Neuronal stem cell (in vitro differentiated cells): ENCODE results near the gene IPO8.

Experiments used
- DNase-seq: peaks from one replicate; pipeline ENCODE4 v3.0.0-alpha.2; 2013; ENCODE audit warnings: low spot score
- H2AFZ ChIP-seq: one replicate; pipeline ENCODE4 v1.6.1; 2013; ENCODE audit warnings: mild to moderate bottlenecking, low read length, inconsistent platforms
- H2AK5ac ChIP-seq: 2 replicates; pipeline ENCODE4 v1.6.1; 2013; ENCODE audit warnings: low read depth, mild to moderate bottlenecking, inconsistent platforms, low read length, moderate library complexity, mixed read lengths
- H2BK120ac ChIP-seq: 2 replicates; pipeline ENCODE4 v1.6.1; 2013; ENCODE audit warnings: low read depth, mild to moderate bottlenecking, inconsistent platforms, low read length, moderate library complexity, mixed read lengths
- H2BK12ac ChIP-seq: one replicate; pipeline ENCODE4 v1.6.1; 2013; ENCODE audit warnings: low read length, inconsistent platforms
- H2BK15ac ChIP-seq: 2 replicates; pipeline ENCODE4 v1.6.1; 2013; ENCODE audit warnings: mild to moderate bottlenecking, low read length, inconsistent platforms, mixed read lengths
- H2BK5ac ChIP-seq: one replicate; pipeline ENCODE4 v1.6.1; 2013; ENCODE audit warnings: inconsistent platforms, mild to moderate bottlenecking, low read length, moderate library complexity
- H3K14ac ChIP-seq: one replicate; pipeline ENCODE4 v1.6.1; 2013; ENCODE audit warnings: low read length, inconsistent platforms
- H3K18ac ChIP-seq: 2 replicates; pipeline ENCODE4 v1.6.1; 2013; ENCODE audit warnings: low read length, inconsistent platforms
- H3K23ac ChIP-seq: 2 replicates; pipeline ENCODE4 v1.6.1; 2013; ENCODE audit warnings: low read depth, mild to moderate bottlenecking, mixed read lengths, low read length, inconsistent platforms; ENCODE audit not compliant: poor library complexity
- H3K27ac ChIP-seq: replicated peaks from 3 replicates; pipeline ENCODE4 v1.5.1; 2013; ENCODE audit warnings: low read length, inconsistent platforms
- H3K27me3 ChIP-seq, 3 experiments: 2 replicates each; pipeline ENCODE4 v1.6.1; 2013; ENCODE audit warnings: low read length in 3 of 3, mild to moderate bottlenecking in 2 of 3, inconsistent platforms in 1 of 3, low read depth in 1 of 3, mixed read lengths in 1 of 3, moderate library complexity in 1 of 3; ENCODE audit not compliant: control insufficient read depth in 3 of 3, insufficient read depth in 3 of 3
- H3K36me3 ChIP-seq, 2 donors: replicated peaks in 1 of 2; 2 replicates each; pipeline ENCODE4 v1.6.1; 2013; ENCODE audit warnings: low read length in 2 of 2; ENCODE audit not compliant: control insufficient read depth in 2 of 2, insufficient read depth in 2 of 2
- H3K4ac ChIP-seq: 2 replicates; pipeline ENCODE4 v1.6.1; 2013; ENCODE audit warnings: inconsistent platforms, mild to moderate bottlenecking, low read length, moderate library complexity
- H3K4me1 ChIP-seq, 2 donors: 1 replicate in 1 of 2; 2 replicates in 1 of 2; pipeline ENCODE4 v1.6.1; 2013; ENCODE audit warnings: low read length in 2 of 2, low read depth in 1 of 2; ENCODE audit not compliant: control insufficient read depth in 2 of 2, insufficient read depth in 1 of 2
- H3K4me2 ChIP-seq: one replicate; pipeline ENCODE4 v1.6.1; 2013; ENCODE audit warnings: mild to moderate bottlenecking, low read length, inconsistent platforms; ENCODE audit not compliant: insufficient read depth, poor library complexity, severe bottlenecking
- H3K4me3 ChIP-seq, 2 donors: 2 replicates each; pipeline ENCODE4 v1.5.1; 2013; ENCODE audit warnings: low read length in 2 of 2, mild to moderate bottlenecking in 2 of 2, inconsistent platforms in 1 of 2, moderate library complexity in 1 of 2
- H3K79me1 ChIP-seq: one replicate; pipeline ENCODE4 v1.6.1; 2013; ENCODE audit warnings: low read depth, mild to moderate bottlenecking, inconsistent platforms, low read length, moderate library complexity
- H3K9ac ChIP-seq: one replicate; pipeline ENCODE4 v1.6.1; 2013; ENCODE audit warnings: mild to moderate bottlenecking, low read depth, low read length, inconsistent platforms; ENCODE audit not compliant: poor library complexity
- H3K9me3 ChIP-seq, 2 donors: replicated peaks in 1 of 2; 2 replicates each; pipeline versions ENCODE3 to v1.6.1; 2013; ENCODE audit warnings: low read length in 2 of 2, mild to moderate bottlenecking in 2 of 2, inconsistent platforms in 1 of 2, low read depth in 1 of 2, mixed read lengths in 1 of 2, moderate library complexity in 1 of 2; ENCODE audit not compliant: control insufficient read depth in 2 of 2, insufficient read depth in 1 of 2
- H4K8ac ChIP-seq: one replicate; pipeline ENCODE4 v1.6.1; 2013; ENCODE audit warnings: low read depth, mild to moderate bottlenecking, inconsistent platforms, low read length, moderate library complexity
- H4K91ac ChIP-seq: one replicate; pipeline ENCODE4 v1.6.1; 2013; ENCODE audit warnings: low read length, low read depth, mild to moderate bottlenecking, inconsistent platforms; ENCODE audit not compliant: poor library complexity
- WGBS, 2 donors: extraction: QIAGEN DNeasy Blood & Tissue Kit; methylation state at CpG; one replicate each; pipeline ENCODE4 v1.1.7; 2013; ENCODE audit warnings: missing lambda C conversion rate in 2 of 2, mixed read lengths in 1 of 2; ENCODE audit not compliant: insufficient read length in 2 of 2, insufficient replicate concordance in 1 of 2; ENCODE audit errors: extremely low coverage in 2 of 2; 5-methylcytosine and 5-hydroxymethylcytosine counted together

IPO8 gene

GRCh38 chr12:30640392-30640791 is 55.3 kb downstream of the IPO8 start:
- H2BK15ac ChIP-seq, result no peak overlapping the region
- no peaks in the 10 kb centered on the region for H3K4me1 ChIP-seq
- H3K27me3 ChIP-seq, result no peaks in the 10 kb centered on the region
- H2AK5ac ChIP-seq, result no peak overlapping the region
- H3K4me2 ChIP-seq, result no peak overlapping the region
- no peak overlapping the region for H3K9ac ChIP-seq
- no peaks in the 10 kb centered on the region for H3K9me3 ChIP-seq
- no peak overlapping the region for H4K8ac ChIP-seq
- no peak overlapping the region for H2BK120ac ChIP-seq
- no peak overlapping the region for H3K4me3 ChIP-seq
- no peak overlapping the region for H4K91ac ChIP-seq
- no peak overlapping the region for H3K14ac ChIP-seq
- WGBS, 2 donors, result no CpG with 5 or more reads among the region's 2 CpGs
- no peak overlapping the region for H2BK12ac ChIP-seq
- H3K36me3 ChIP-seq, result peaks cover 0 to 37% of the 10 kb centered on the region in 2 donors
- H3K18ac ChIP-seq, result no peak overlapping the region
- DNase-seq, result no peak
- H2AFZ ChIP-seq, result no peak overlapping the region
- no peak overlapping the region for H3K27ac ChIP-seq
- no peaks in the 10 kb centered on the region for H3K79me1 ChIP-seq
- H2BK5ac ChIP-seq, result no peak overlapping the region
- H3K4ac ChIP-seq, result no peak overlapping the region
- no peak overlapping the region for H3K23ac ChIP-seq

DNA sequence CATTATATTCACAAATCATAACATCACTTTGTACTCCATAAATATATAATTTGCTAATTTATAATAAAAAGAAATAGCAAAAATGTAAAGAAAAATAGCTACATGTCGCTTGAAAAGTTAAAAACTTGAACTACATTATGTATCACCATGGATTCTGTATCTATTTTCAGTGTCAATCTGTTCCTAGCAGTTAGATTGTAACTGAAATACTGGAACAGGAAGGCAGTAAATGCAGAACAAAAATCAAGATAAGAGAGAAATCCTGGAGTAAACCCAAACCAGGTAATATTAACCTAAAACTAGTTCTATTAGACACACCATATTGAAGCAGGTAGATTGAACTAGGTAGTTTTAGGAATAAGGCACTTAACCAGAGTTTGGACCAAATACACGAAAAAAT is 60.3 kb downstream of the IPO8 start:
- Histone ChIP-seq H2BK5ac (no peak overlapping the region), H2AFZ (no peak overlapping the region), H3K9ac (no peak overlapping the region), H2AK5ac (no peak overlapping the region), H3K27ac (no peak overlapping the region), H3K36me3 (peaks cover 0 to 75% of the 10 kb centered on the region in 2 donors), H3K9me3 (peaks cover 0 to 5% of the 10 kb centered on the region in 2 donors), H2BK120ac (no peak overlapping the region), H4K8ac (no peak overlapping the region), H3K23ac (no peak overlapping the region), H4K91ac (no peak overlapping the region), H3K4me2 (no peak overlapping the region), H3K18ac (no peak overlapping the region), H2BK12ac (no peak overlapping the region), H3K27me3 (no peaks in the 10 kb centered on the region), H2BK15ac (no peak overlapping the region), H3K4me1 (peaks cover 2 to 3% of the 10 kb centered on the region in 2 donors), H3K79me1 (no peaks in the 10 kb centered on the region), H3K14ac (no peak overlapping the region), H3K4me3 (no peak overlapping the region), H3K4ac (no peak overlapping the region)
- no peak for DNase-seq
- WGBS, 2 donors, result no CpG with 5 or more reads among the region's 2 CpGs

GRCh38 chr12:30631740-30632139 is 63.9 kb downstream of the IPO8 start:
- no peaks in the 10 kb centered on the region for H3K27me3 ChIP-seq
- H3K9ac ChIP-seq, result no peak overlapping the region
- DNase-seq, result no peak
- peaks cover 2 to 3% of the 10 kb centered on the region in 2 donors for H3K4me1 ChIP-seq
- H3K27ac ChIP-seq, result no peak overlapping the region
- H3K9me3 ChIP-seq, result peaks cover 0 to 5% of the 10 kb centered on the region in 2 donors
- no peak overlapping the region for H3K14ac ChIP-seq
- no peak overlapping the region for H4K91ac ChIP-seq
- H2AK5ac ChIP-seq, result no peak overlapping the region
- no peak overlapping the region for H3K4ac ChIP-seq
- no peak overlapping the region for H3K23ac ChIP-seq
- H2BK12ac ChIP-seq, result no peak overlapping the region
- H3K18ac ChIP-seq, result no peak overlapping the region
- no peak overlapping the region for H2BK5ac ChIP-seq
- no peak overlapping the region for H3K4me3 ChIP-seq
- no peak overlapping the region for H2AFZ ChIP-seq
- H4K8ac ChIP-seq, result no peak overlapping the region
- no CpG with 5 or more reads among the region's 6 CpGs for WGBS, 2 donors
- no peaks in the 10 kb centered on the region for H3K79me1 ChIP-seq
- no peak overlapping the region for H3K4me2 ChIP-seq
- no peak overlapping the region for H2BK15ac ChIP-seq
- peaks cover 0 to 77% of the 10 kb centered on the region in 2 donors for H3K36me3 ChIP-seq
- H2BK120ac ChIP-seq, result no peak overlapping the region

- no peaks in the 10 kb centered on the region for H3K79me1 ChIP-seq
- H3K4me2 ChIP-seq, result no peak overlapping the region
- H3K4ac ChIP-seq, result no peak overlapping the region
- no peaks in the 10 kb centered on the region for H3K27me3 ChIP-seq
- no peak overlapping the region for H3K18ac ChIP-seq
- H3K4me3 ChIP-seq, result no peak overlapping the region
- no peak overlapping the region for H2AFZ ChIP-seq
- no peak overlapping the region for H3K23ac ChIP-seq
- peaks cover 2 to 3% of the 10 kb centered on the region in 2 donors for H3K4me1 ChIP-seq
- no CpG with 5 or more reads among the region's 3 CpGs for WGBS, 2 donors
- no peak overlapping the region for H2BK120ac ChIP-seq
- H3K9me3 ChIP-seq, result peaks cover 0 to 5% of the 10 kb centered on the region in 2 donors
- no peak overlapping the region for H2BK12ac ChIP-seq
- H4K8ac ChIP-seq, result no peak overlapping the region
- H3K14ac ChIP-seq, result no peak overlapping the region
- H3K27ac ChIP-seq, result no peak overlapping the region
- H2AK5ac ChIP-seq, result no peak overlapping the region
- H4K91ac ChIP-seq, result no peak overlapping the region
- no peak for DNase-seq
- no peak overlapping the region for H2BK15ac ChIP-seq
- H3K9ac ChIP-seq, result no peak overlapping the region
- H3K36me3 ChIP-seq, result peaks cover 0 to 69% of the 10 kb centered on the region in 2 donors
- H2BK5ac ChIP-seq, result no peak overlapping the region
Measured at GRCh38 chr12:30630979-30631285, 64.7 kb downstream of the IPO8 start.
